Mesothelial cell of epicardium (in vitro differentiated cells): ENCODE results near the gene PSMC3IP. TPM values are rescaled to one million over a fixed set of nuclear protein-coding genes. Genes with fewer than 3 reads are reported as not detected.
A peak's percentile ranks its signal among the peaks of the same experiment; 100 is the strongest.
"Not testable (repeated sequence)": the region's sequence is repeated elsewhere in the genome, so short reads cannot be mapped to it uniquely, and the experiment has no call there.

Source experiments
- DNase-seq, 2 experiments: peaks; one replicate each; pipeline ENCODE4 v3.0.0; 2021; ENCODE audit warnings: low spot score in 2 of 2; ENCODE audit not compliant: unreplicated experiment in 2 of 2
- H3K27ac Mint-ChIP-seq: 2 replicates; pipeline ENCODE4 v1.8.0; 2021; ENCODE audit warnings: mixed read lengths
- H3K27me3 Mint-ChIP-seq: 2 replicates; pipeline ENCODE4 v1.8.0; 2021; ENCODE audit warnings: low read depth, mixed read lengths
- H3K36me3 Mint-ChIP-seq: 2 replicates; pipeline ENCODE4 v1.8.0; 2021; ENCODE audit warnings: mixed read lengths
- H3K4me1 Mint-ChIP-seq: 2 replicates; pipeline ENCODE4 v1.8.0; 2021; ENCODE audit warnings: mixed read lengths
- H3K4me3 Mint-ChIP-seq: 2 replicates; pipeline ENCODE4 v1.8.0; 2021; ENCODE audit warnings: mild to moderate bottlenecking, moderate library complexity, mixed read lengths
- H3K9me3 Mint-ChIP-seq: 2 replicates; pipeline ENCODE4 v1.8.0; 2021; ENCODE audit warnings: mixed read lengths
- total RNA-seq: library from RNA; stranded (reverse); gene quantifications from 3 replicates; pipeline ENCODE4 v1.2.1, GENCODE V29; 2021
- TF ChIP-seq, protein P1 (sequence below): fragments of 200-600 bp; sonication (generic); IDR thresholded peaks from one replicate; pipeline ENCODE4 v1.5.0; 2021; ENCODE audit warnings: antibody characterized with exemption; ENCODE audit not compliant: unreplicated experiment

PSMC3IP gene, protein sequence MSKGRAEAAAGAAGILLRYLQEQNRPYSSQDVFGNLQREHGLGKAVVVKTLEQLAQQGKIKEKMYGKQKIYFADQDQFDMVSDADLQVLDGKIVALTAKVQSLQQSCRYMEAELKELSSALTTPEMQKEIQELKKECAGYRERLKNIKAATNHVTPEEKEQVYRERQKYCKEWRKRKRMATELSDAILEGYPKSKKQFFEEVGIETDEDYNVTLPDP
- 8.3 to 9.8 TPM (median 9.7 TPM) in 3 replicates for total RNA-seq

DNA sequence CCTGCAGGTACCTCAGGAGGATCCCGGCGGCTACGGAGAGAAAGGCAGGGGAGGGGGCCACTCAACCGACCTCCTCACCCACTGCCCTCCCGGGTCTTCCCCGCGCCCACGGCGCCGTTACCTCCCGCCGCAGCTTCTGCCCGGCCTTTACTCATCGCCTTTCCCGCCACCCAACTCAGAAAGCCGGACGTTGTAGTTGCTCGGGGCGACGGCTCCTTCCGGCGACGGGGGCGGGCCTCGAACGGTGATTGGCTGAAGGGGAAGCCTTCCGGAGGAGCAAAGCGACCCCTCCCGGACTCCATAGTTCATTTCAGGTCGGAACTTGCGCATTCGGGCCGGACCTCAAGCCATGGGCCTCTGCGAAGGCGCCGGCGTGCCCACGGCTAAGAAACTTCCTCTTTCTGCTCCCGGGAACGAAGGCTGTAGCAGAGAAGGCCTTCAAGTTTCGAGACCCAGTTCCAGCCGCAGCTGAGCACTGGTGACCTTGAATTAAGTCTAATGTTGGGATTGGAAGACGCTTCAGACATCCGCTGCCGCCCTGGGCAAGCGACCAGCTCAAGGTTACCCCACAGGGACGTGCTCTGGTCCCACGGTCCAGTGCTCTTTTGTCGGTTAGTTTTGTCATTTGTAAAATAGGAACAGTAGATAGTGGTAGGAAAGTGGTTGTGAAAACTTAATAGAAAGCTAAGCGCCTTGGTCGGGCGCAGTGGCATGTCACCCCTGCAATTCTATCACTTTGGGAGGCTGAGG lies at the start of gene PSMC3IP:
TSS of gene PSMC3IP (minus strand) at position 198 of the 750 bp plus-strand sequence. CDS start at position 155, 43 bp downstream.
- H3K4me1 Mint-ChIP-seq, result peaks cover 26% of the 10 kb centered on the region
- no peaks in the 10 kb centered on the region for H3K9me3 Mint-ChIP-seq
- H3K4me3 Mint-ChIP-seq, result peak within 1 kb of the TSS; percentile 98
- H3K36me3 Mint-ChIP-seq, result peaks cover 12% of the 10 kb centered on the region
- H3K27ac Mint-ChIP-seq, result peak within 1 kb of the TSS; percentile 99
- TF ChIP-seq, protein P1, sequence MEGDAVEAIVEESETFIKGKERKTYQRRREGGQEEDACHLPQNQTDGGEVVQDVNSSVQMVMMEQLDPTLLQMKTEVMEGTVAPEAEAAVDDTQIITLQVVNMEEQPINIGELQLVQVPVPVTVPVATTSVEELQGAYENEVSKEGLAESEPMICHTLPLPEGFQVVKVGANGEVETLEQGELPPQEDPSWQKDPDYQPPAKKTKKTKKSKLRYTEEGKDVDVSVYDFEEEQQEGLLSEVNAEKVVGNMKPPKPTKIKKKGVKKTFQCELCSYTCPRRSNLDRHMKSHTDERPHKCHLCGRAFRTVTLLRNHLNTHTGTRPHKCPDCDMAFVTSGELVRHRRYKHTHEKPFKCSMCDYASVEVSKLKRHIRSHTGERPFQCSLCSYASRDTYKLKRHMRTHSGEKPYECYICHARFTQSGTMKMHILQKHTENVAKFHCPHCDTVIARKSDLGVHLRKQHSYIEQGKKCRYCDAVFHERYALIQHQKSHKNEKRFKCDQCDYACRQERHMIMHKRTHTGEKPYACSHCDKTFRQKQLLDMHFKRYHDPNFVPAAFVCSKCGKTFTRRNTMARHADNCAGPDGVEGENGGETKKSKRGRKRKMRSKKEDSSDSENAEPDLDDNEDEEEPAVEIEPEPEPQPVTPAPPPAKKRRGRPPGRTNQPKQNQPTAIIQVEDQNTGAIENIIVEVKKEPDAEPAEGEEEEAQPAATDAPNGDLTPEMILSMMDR, result no peak
- H3K27me3 Mint-ChIP-seq, result no peaks in the 10 kb centered on the region
- peak; percentile 83 to 90 for DNase-seq

DNA sequence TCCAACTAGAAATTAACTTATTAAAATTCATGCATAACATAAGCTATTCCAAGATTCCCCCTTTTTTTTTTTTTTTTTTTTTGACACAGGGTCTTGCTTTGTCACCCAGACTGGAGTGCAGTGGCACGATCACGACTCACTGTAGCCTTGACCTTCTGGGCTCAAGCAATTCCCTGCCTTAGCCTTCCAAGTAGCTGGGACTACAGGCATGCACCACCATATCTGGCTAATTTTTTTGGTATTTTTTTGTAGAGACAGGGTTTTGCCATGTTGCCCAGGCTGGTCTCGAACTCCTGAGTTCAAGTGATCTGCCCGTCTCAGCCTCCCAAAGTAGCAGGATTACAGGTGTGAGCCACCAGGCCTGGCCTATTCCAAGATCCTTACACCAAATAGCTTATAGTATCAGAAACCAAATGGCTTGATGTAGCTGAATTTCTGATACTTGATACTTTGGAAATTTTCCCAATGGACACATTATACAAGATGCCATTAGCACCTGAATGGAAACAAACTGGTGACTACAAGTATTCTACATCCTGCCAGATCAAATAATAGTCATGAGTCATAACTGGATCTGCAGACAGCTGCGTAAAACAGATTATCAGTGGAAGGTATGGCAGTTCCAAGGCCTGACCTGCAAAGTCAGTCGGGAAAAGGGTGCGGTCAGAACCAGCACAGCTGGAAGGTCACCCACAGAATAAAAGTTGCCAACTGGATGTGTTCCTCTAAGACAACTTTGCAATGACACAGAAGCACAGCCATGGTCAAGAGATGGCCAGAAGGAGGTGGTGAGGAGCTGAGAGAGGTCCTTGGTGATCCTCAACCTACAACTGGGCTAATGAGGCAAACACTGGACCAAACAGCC lies 46.4 kb upstream of the PSMC3IP start:
- H3K27me3 Mint-ChIP-seq, result no peaks in the 10 kb centered on the region
- H3K4me3 Mint-ChIP-seq, result no peak overlapping the region
- TF ChIP-seq, protein P1, result no peak
- H3K9me3 Mint-ChIP-seq, result no peaks in the 10 kb centered on the region
- H3K36me3 Mint-ChIP-seq, result no peaks in the 10 kb centered on the region
- no peaks in the 10 kb centered on the region for H3K4me1 Mint-ChIP-seq
- no peak overlapping the region for H3K27ac Mint-ChIP-seq
- no peak for DNase-seq

DNA sequence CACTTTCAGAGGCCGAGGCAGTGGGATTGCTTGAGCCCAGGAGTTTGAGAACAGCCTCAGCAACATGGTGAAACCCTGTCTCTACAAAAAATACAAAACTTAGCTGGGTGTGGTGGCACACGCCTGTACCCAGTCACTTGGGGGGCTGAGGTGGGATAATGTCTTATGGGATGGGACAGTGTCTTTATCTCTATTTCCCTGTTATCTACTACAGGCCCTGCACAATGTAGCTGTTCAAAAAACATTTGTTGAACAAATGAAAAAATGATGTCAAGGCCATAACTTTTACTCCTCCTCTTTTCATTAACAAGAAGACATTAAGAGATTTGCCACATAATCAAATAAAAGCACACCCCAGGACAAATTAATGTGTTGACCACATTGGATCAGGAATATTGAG lies 45.7 kb upstream of the PSMC3IP start:
- no peak for DNase-seq

DNA sequence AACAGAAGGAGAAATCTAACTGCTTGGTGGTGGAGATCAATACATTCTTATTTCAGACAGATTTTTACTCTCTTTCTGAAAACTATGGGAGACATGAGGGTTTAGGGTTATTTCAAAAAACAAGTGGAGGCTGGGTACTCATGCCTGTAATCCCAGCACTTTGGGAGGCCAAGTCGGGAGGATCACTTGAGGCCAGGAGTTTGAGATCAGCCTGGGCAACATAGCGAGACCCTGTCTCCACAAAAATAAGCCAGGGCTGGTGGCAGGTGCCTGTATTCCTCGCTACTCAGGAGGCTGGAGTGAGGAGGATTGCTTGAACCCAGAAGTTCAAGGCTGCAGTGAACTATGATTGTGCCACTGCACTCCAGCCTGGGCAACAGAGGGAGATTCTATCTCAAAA lies 44.5 kb upstream of the PSMC3IP start:
- H3K9me3 Mint-ChIP-seq, H3K27ac Mint-ChIP-seq: not testable (repeated sequence)

More for the DNA sequence above, 45.7 kb upstream of the PSMC3IP start:
- Mint-ChIP-seq H3K9me3 (no peaks in the 10 kb centered on the region), H3K4me3 (no peak overlapping the region), H3K27ac (no peak overlapping the region), H3K27me3 (no peaks in the 10 kb centered on the region), H3K4me1 (peaks cover 3% of the 10 kb centered on the region), H3K36me3 (no peaks in the 10 kb centered on the region)
- TF ChIP-seq, protein P1, result no peak

DNA sequence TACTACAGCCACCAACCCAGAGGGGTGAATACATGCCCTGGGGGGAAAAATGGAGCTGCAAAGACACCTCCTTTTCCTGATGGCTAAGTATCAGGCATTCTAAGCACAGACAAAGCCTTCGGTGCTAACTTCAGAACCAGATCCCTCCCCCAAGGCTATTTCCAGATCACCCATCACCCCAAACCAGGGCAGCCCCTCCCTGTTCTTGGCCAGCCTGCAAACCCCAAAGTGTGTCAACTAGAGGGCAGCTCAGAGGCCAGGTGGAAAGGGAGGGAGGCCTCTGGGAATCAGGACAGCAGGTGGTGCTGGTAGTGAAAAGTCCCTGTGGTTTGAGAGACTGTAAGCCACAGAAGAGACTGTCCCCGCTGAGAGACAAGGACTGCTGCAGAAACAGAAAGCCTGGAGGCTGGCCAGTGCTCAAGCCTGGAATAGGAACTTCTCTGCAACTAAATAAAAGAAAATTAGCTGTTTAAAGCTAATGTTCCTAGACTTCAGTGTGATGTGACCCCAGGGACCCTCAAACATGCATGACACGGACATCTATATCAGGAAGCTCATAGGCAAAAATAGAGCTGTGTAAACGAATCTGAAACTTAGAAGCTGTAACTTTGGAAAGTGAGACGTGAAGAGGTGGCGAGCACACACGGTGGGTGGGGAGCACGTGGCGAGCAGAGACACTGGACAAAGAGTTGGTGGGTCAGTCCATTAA lies 41.1 kb upstream of the PSMC3IP start:
- Mint-ChIP-seq H3K9me3 (no peaks in the 10 kb centered on the region), H3K27me3 (no peaks in the 10 kb centered on the region), H3K36me3 (peaks cover 21% of the 10 kb centered on the region), H3K4me3 (no peak overlapping the region), H3K4me1 (peaks cover 3% of the 10 kb centered on the region), H3K27ac (no peak overlapping the region)
- TF ChIP-seq, protein P1, result no peak
- DNase-seq, result no peak

More for the DNA sequence above, 44.5 kb upstream of the PSMC3IP start:
- H3K4me1 Mint-ChIP-seq, DNase-seq, H3K27me3 Mint-ChIP-seq, H3K36me3 Mint-ChIP-seq, H3K4me3 Mint-ChIP-seq: not testable (repeated sequence)
